Progenitor cell of endocrine pancreas (in vitro differentiated cells): ENCODE results near the gene EEF1AKMT1. TPM values are rescaled to one million over a fixed set of nuclear protein-coding genes. Genes with fewer than 3 reads are reported as not detected.

ENCODE experiments used
- DNase-seq: peaks from one replicate; pipeline ENCODE4 v3.0.0; 2021; ENCODE audit warnings: low spot score; ENCODE audit not compliant: unreplicated experiment
- H3K27ac Mint-ChIP-seq: 2 replicates; pipeline ENCODE4 v1.8.0; 2021; ENCODE audit warnings: mild to moderate bottlenecking, moderate library complexity, mixed read lengths
- H3K27me3 Mint-ChIP-seq: 2 replicates; pipeline ENCODE4 v1.8.0; 2021; ENCODE audit warnings: mixed read lengths
- H3K36me3 Mint-ChIP-seq: 2 replicates; pipeline ENCODE4 v1.8.0; 2022; ENCODE audit warnings: mixed read lengths; ENCODE audit not compliant: insufficient read depth
- H3K4me1 Mint-ChIP-seq: 2 replicates; pipeline ENCODE4 v1.8.0; 2021; ENCODE audit warnings: low read depth, mixed read lengths
- H3K4me3 Mint-ChIP-seq: 2 replicates; pipeline ENCODE4 v1.8.0; 2021; ENCODE audit warnings: low read depth, mild to moderate bottlenecking, moderate library complexity, mixed read lengths
- H3K9me3 Mint-ChIP-seq: 2 replicates; pipeline ENCODE4 v1.8.0; 2021; ENCODE audit warnings: low read depth, mixed read lengths
- total RNA-seq: library from RNA; stranded (reverse); gene quantifications from 2 replicates; pipeline ENCODE4 v1.2.1, GENCODE V29; 2021
- TF ChIP-seq, protein P1 (sequence below): fragments of 200-600 bp; sonication (generic); IDR thresholded peaks from one replicate; pipeline ENCODE4 v1.5.0; 2021; ENCODE audit warnings: antibody characterized with exemption, mild to moderate bottlenecking; ENCODE audit not compliant: unreplicated experiment

The EEF1AKMT1 gene
- total RNA-seq, 1 donor from 2014 or later: 12.9 TPM

DNA sequence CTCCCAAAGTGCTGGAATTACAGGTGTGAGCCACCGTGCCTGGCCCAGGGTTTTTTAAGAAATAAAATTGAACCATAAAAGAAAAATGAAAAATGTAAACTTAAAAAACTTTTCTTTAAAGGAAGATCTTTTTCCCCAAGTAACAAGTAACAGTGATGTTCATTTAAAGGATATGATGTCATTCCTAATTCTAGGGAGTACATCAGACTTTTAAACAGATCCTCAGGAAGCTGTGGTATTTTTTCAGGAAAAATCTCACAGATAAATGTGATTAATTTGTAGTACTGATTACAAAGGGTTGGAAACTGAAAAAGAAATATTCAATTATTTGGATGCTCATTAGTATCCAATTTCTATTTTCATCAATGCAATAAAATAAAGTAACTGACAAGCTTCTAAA is 14.6 kb upstream of the EEF1AKMT1 start:
- TF ChIP-seq, protein P1, sequence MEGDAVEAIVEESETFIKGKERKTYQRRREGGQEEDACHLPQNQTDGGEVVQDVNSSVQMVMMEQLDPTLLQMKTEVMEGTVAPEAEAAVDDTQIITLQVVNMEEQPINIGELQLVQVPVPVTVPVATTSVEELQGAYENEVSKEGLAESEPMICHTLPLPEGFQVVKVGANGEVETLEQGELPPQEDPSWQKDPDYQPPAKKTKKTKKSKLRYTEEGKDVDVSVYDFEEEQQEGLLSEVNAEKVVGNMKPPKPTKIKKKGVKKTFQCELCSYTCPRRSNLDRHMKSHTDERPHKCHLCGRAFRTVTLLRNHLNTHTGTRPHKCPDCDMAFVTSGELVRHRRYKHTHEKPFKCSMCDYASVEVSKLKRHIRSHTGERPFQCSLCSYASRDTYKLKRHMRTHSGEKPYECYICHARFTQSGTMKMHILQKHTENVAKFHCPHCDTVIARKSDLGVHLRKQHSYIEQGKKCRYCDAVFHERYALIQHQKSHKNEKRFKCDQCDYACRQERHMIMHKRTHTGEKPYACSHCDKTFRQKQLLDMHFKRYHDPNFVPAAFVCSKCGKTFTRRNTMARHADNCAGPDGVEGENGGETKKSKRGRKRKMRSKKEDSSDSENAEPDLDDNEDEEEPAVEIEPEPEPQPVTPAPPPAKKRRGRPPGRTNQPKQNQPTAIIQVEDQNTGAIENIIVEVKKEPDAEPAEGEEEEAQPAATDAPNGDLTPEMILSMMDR: no peak
- Mint-ChIP-seq H3K36me3 (peaks cover 17% of the 10 kb centered on the region), H3K27ac (no peak overlapping the region), H3K4me3 (no peak overlapping the region), H3K4me1 (peaks cover 16% of the 10 kb centered on the region), H3K9me3 (peaks cover 3% of the 10 kb centered on the region), H3K27me3 (no peaks in the 10 kb centered on the region)
- DNase-seq: no peak

DNA sequence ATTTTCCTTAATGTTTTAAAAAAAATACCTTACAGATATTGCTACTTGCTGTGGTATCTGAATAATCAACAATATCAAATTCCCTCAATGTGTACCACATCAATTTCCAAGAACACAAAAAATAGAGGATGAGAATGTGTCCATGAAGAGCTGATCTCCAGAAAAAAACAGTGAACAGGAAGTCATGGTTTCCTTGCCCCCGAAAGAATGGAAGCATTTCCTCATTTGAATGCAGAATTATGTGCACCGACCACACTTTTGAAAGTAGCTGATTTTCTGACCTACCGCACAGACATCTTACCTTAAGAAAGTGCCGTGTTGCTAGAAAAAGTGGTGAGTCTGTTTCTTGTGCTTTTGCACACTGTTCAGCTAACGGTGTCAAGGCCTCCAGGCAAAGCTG is 13.4 kb upstream of the EEF1AKMT1 start:
- no peaks in the 10 kb centered on the region for H3K27me3 Mint-ChIP-seq
- no peak overlapping the region for H3K27ac Mint-ChIP-seq
- peaks cover 3% of the 10 kb centered on the region for H3K9me3 Mint-ChIP-seq
- H3K4me1 Mint-ChIP-seq: peaks cover 13% of the 10 kb centered on the region
- TF ChIP-seq, protein P1: no peak
- peaks cover 15% of the 10 kb centered on the region for H3K36me3 Mint-ChIP-seq
- DNase-seq: no peak
- H3K4me3 Mint-ChIP-seq: no peak overlapping the region

GRCh38 chr13:20782116-20782708 is 8.5 kb upstream of the EEF1AKMT1 start:
- no peaks in the 10 kb centered on the region for H3K9me3 Mint-ChIP-seq
- H3K27me3 Mint-ChIP-seq: no peaks in the 10 kb centered on the region
- no peak overlapping the region for H3K4me3 Mint-ChIP-seq
- H3K27ac Mint-ChIP-seq: no peak overlapping the region
- DNase-seq: no peak
- TF ChIP-seq, protein P1: no peak
- no peaks in the 10 kb centered on the region for H3K4me1 Mint-ChIP-seq
- peaks cover 3% of the 10 kb centered on the region for H3K36me3 Mint-ChIP-seq

GRCh38 chr13:20780317-20780716 is 6.6 kb upstream of the EEF1AKMT1 start:
- DNase-seq: no peak
- TF ChIP-seq, protein P1: no peak
- no peaks in the 10 kb centered on the region for H3K27me3 Mint-ChIP-seq
- H3K36me3 Mint-ChIP-seq: peaks cover 1% of the 10 kb centered on the region
- H3K27ac Mint-ChIP-seq: no peak overlapping the region
- H3K4me3 Mint-ChIP-seq: no peak overlapping the region
- H3K4me1 Mint-ChIP-seq: no peaks in the 10 kb centered on the region
- no peaks in the 10 kb centered on the region for H3K9me3 Mint-ChIP-seq

GRCh38 chr13:20779405-20779804 is 5.6 kb upstream of the EEF1AKMT1 start:
- H3K9me3 Mint-ChIP-seq: no peaks in the 10 kb centered on the region
- H3K4me3 Mint-ChIP-seq: no peak overlapping the region
- no peak for DNase-seq
- no peaks in the 10 kb centered on the region for H3K36me3 Mint-ChIP-seq
- H3K4me1 Mint-ChIP-seq: no peaks in the 10 kb centered on the region
- TF ChIP-seq, protein P1: no peak
- H3K27ac Mint-ChIP-seq: no peak overlapping the region
- no peaks in the 10 kb centered on the region for H3K27me3 Mint-ChIP-seq
